Peyer's patch (tissue), 4 donors: ENCODE results near the gene GPR158. TPM values are rescaled to one million over a fixed set of nuclear protein-coding genes. Genes with fewer than 3 reads are reported as not detected.

Experiments used
- DNase-seq, 3 donors: peaks; one replicate each; pipeline ENCODE4 v3.0.0-alpha.2; 2017 to 2019
- H3K27ac ChIP-seq, 4 donors: fragments of 200-600 bp; sonication (generic); one replicate each; pipeline ENCODE4 v1.5.1; 2016 to 2019
- H3K27me3 ChIP-seq, 2 donors: fragments of 200-600 bp; sonication (generic); one replicate each; pipeline ENCODE4 v1.5.1; 2019
- H3K36me3 ChIP-seq, 3 donors: fragments of 200-600 bp; sonication (generic); one replicate each; pipeline ENCODE4 v1.5.1; 2016 to 2019
- H3K4me1 ChIP-seq, 4 donors: fragments of 200-600 bp; sonication (generic); one replicate each; pipeline ENCODE4 v1.5.1; 2016 to 2019
- H3K4me3 ChIP-seq, 4 donors: fragments of 200-600 bp; sonication (generic); 1 replicate in 3 of 4; 2 replicates in 1 of 4; pipeline ENCODE4 v1.5.1; 2016 to 2019; ENCODE audit warnings: mild to moderate bottlenecking in 1 of 4
- H3K9me3 ChIP-seq, 4 donors: fragments of 200-600 bp; sonication (generic); one replicate each; pipeline ENCODE4 v1.5.1; 2016 to 2019; ENCODE audit warnings: mild to moderate bottlenecking in 1 of 4
- CTCF ChIP-seq, 6 experiments: fragments of 450-650 bp in 4 of 6; fragments of 200-600 bp in 2 of 6; sonication (generic) in 1 of 6; IDR thresholded peaks; one replicate each; pipeline ENCODE4 v1.5.1; 2017 to 2019; ENCODE audit warnings: antibody characterized with exemption in 6 of 6, mild to moderate bottlenecking in 3 of 6, moderate library complexity in 1 of 6
- POLR2A ChIP-seq, 2 donors: fragments of 450-650 bp; IDR thresholded peaks; one replicate each; pipeline ENCODE4 v1.5.1; 2017; ENCODE audit warnings: antibody characterized with exemption in 2 of 2, mild to moderate bottlenecking in 2 of 2, moderate library complexity in 2 of 2
- total RNA-seq, 4 donors: library from RNA; depleted of rRNA; stranded (reverse); fragments of >200 nt; gene quantifications; one replicate each; pipeline ENCODE4 v1.1.0, GENCODE V29; 2016

GPR158 gene
- total RNA-seq, 4 donors from 2014 or later: under 0.01 to 0.28 (median 0.27) TPM; not detected in 1

GRCh38 chr10:25209618-25210017 lies 34.8 kb downstream of the GPR158 start:
- H3K4me3 ChIP-seq: no peak overlapping the region
- TF ChIP-seq POLR2A (IDR thresholded peaks at IDR 0.05) (no peak), CTCF (IDR thresholded peaks at IDR 0.05) (no peak)
- H3K27me3 ChIP-seq: no peaks in the 10 kb centered on the region
- no peak for DNase-seq
- H3K9me3 ChIP-seq: no peaks in the 10 kb centered on the region
- H3K27ac ChIP-seq: no peak overlapping the region
- no peaks in the 10 kb centered on the region for H3K36me3 ChIP-seq
- no peaks in the 10 kb centered on the region for H3K4me1 ChIP-seq

- no peaks in the 10 kb centered on the region for H3K9me3 ChIP-seq
- DNase-seq: no peak
- TF ChIP-seq CTCF (IDR thresholded peaks at IDR 0.05) (no peak), POLR2A (IDR thresholded peaks at IDR 0.05) (no peak)
- no peaks in the 10 kb centered on the region for H3K4me1 ChIP-seq
- H3K27ac ChIP-seq: no peak overlapping the region
- no peaks in the 10 kb centered on the region for H3K36me3 ChIP-seq
- H3K27me3 ChIP-seq: no peaks in the 10 kb centered on the region
- H3K4me3 ChIP-seq: no peak overlapping the region
Measured at GRCh38 chr10:25210265-25210664, 35.5 kb downstream of the GPR158 start.

- H3K4me3 ChIP-seq: no peak overlapping the region
- no peaks in the 10 kb centered on the region for H3K4me1 ChIP-seq
- TF ChIP-seq POLR2A (IDR thresholded peaks at IDR 0.05) (no peak), CTCF (IDR thresholded peaks at IDR 0.05) (no peak)
- no peaks in the 10 kb centered on the region for H3K9me3 ChIP-seq
- no peaks in the 10 kb centered on the region for H3K27me3 ChIP-seq
- DNase-seq: no peak
- no peak overlapping the region for H3K27ac ChIP-seq
- no peaks in the 10 kb centered on the region for H3K36me3 ChIP-seq
Measured at GRCh38 chr10:25220156-25220555, 45.4 kb downstream of the GPR158 start.

GRCh38 chr10:25222085-25222660 lies 47.4 kb downstream of the GPR158 start:
- DNase-seq: no peak
- H3K9me3 ChIP-seq: no peaks in the 10 kb centered on the region
- H3K27me3 ChIP-seq: no peaks in the 10 kb centered on the region
- TF ChIP-seq CTCF (IDR thresholded peaks at IDR 0.05) (no peak), POLR2A (IDR thresholded peaks at IDR 0.05) (no peak)
- H3K36me3 ChIP-seq: no peaks in the 10 kb centered on the region
- no peaks in the 10 kb centered on the region for H3K4me1 ChIP-seq
- no peak overlapping the region for H3K27ac ChIP-seq
- no peak overlapping the region for H3K4me3 ChIP-seq

GRCh38 chr10:25226775-25227682 lies 52.2 kb downstream of the GPR158 start:
- Histone ChIP-seq H3K4me3 (no peak overlapping the region), H3K36me3 (no peaks in the 10 kb centered on the region), H3K4me1 (no peaks in the 10 kb centered on the region), H3K9me3 (no peaks in the 10 kb centered on the region), H3K27me3 (no peaks in the 10 kb centered on the region), H3K27ac (no peak overlapping the region)
- no peak for DNase-seq
- TF ChIP-seq POLR2A (IDR thresholded peaks at IDR 0.05): no peak
- TF ChIP-seq CTCF (IDR thresholded peaks at IDR 0.05): peak in 4 of 6 experiments; percentile 42 to 66 (median 56)
